Measurements from ENCODE around the gene SCNN1G.

The SCNN1G gene

GRCh38 chr16:23202166-23202565, 19.6 kb downstream of the SCNN1G start:
- no peak for DNase-seq (ENCODE audit: low read depth)

GRCh38 chr16:23206986-23207385, 24.4 kb downstream of the SCNN1G start:
- DNase-seq (ENCODE audit: low read depth) = no peak

- no peak for DNase-seq (ENCODE audit: low read depth)
Observed at GRCh38 chr16:23207485-23207884, 24.9 kb downstream of the SCNN1G start.

DNA sequence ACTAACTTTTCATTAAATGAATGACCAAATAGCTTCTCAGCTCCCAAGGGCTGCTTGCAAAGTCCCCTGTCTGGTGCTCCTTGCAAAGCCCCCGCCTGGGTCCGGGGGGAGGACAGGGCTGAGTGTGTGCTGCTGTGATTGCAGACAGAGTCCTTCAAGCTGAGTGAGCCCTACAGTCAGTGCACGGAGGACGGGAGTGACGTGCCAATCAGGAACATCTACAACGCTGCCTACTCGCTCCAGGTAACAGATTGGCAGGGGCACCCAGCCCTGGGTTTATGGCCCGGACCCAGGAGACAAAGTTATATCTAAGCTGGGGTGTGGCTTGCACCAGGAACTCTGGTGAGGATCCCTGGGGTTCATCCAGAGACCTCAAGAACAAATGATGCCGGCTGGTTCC, 27.1 kb downstream of the SCNN1G start:
- DNase-seq (ENCODE audit: low read depth) = no peak

DNA sequence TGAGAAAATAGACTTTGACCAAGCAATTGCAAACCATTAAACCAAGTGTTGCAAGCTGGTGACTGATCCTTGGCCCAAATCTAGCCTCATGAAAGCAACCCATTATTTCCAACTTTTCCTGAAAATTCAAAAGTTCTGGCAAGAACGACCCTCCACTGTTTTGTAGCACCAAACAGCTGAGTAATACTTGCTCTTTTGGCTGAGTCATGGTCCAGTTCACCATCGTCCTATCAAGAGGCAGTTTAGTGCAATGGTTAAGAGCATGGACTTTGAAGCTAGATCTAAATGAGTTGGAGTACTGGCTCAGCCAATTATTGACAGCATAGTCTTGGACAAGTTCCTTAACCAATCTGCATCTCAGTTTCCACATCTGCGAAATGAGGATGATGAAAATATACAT, 31.3 kb downstream of the SCNN1G start:
- DNase-seq (ENCODE audit: low read depth) = no peak

DNA sequence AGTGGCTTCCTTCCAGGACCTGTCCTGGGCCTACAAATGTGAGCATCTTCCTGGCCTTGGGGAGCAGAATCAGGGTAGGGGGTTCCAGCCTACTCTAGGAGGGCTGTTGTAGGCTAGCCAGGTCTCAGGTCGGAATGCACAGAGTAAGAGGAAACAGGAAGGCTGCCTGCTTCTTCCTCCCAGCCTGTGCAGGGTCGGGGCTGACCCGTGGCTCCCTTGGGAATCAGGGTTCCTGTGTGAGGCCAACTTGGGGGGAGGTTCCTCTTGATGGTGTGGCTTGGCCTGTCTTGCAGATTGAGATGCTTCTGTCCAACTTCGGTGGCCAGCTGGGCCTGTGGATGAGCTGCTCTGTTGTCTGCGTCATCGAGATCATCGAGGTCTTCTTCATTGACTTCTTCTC, 32.3 kb downstream of the SCNN1G start:
- no peak for DNase-seq (ENCODE audit: low read depth)

- DNase-seq (ENCODE audit: low read depth) = no peak
Observed at GRCh38 chr16:23215435-23215834, 32.9 kb downstream of the SCNN1G start.

DNA sequence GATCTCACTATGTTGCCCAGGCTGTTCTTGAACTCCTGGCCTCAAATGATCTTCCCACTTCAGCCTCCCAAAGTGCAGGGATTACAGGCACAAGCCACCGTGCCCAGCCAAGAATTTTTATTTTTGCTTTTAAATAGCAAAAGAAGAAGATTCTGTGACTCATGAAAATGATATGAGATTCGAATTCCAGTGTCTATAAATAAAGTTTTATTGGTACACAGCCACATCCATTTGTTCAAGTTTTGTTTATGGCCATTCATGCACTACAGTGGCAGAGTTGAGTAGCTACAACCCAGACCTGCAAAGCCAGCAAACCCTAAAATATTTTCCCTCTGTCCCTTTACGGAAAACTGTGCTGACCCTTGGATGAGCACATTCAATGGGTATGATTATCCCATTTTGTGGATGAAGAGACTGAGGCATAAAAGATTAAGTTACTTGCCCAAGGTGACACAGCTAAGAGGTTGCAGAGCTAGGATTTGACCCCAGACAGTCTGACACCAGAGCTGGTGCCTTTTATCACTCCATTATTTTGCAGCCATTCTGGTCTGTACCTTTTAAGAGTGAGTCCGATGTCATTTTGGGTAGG, 34.2 kb downstream of the SCNN1G start:
- no peak for DNase-seq (ENCODE audit: low read depth)

DNA sequence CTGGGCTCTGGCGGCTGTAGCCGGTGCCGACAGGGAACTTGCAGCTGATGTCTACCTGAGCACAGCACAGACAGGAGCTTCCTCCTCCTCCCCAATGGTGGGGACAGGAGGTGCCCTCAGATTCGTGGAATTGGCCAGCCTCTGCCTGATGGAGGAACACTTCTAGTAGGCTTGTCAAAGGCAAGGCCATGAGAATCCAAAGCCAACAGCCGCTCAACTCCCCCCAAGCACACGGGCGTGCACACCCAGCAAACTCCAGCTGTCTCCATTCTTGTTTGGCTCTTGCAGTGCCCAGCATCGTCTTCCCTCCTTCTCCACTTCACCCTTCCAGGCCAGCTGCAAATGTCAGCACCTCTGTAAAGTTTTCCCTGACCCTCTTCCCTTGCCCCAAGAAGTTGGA, 35.1 kb downstream of the SCNN1G start:
- no peak for DNase-seq (ENCODE audit: low read depth)

DNA sequence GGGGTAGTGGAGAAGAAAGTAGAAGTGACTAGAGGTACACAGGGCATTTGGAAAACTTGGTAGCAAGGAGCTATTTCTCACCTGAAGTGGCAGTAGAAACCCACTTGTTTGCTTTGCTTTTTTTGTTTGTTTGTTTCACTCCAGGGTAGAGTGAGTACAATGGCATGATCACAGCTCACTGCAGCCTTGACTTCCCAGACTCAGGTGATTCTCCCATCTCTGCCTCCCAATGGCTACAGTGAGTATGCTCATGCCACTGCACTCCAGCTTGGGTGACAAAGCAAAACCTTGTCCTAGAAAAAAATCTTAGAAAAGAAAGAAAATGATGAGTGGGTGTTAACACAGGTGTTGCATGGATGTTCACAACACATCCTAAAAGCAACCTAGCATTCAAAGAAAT, 40.4 kb downstream of the SCNN1G start:
- DNase-seq (ENCODE audit: low read depth) = no peak

- DNase-seq (ENCODE audit: low read depth) = no peak
Observed at GRCh38 chr16:23223368-23223767, 40.8 kb downstream of the SCNN1G start.

DNA sequence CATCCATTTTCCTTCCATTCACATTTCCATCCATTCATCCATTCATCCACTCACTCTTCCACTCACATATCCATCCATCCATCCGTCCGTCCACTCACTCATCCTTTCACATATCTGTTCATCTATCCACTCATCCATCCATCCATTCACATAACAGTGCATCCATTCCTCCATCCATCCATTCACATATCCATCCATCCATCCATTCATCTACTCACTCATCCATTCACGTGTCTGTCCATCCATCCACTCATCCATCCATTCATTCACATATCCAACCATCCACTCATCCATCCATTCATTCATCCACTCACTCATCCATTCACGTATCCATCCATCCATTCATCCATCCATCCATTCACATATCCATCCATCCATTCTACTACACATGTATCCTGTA, 42.6 kb downstream of the SCNN1G start:
- no peak for DNase-seq (ENCODE audit: low read depth)

GRCh38 chr16:23225634-23226033, 43.1 kb downstream of the SCNN1G start:
- no peak for DNase-seq (ENCODE audit: low read depth)

DNA sequence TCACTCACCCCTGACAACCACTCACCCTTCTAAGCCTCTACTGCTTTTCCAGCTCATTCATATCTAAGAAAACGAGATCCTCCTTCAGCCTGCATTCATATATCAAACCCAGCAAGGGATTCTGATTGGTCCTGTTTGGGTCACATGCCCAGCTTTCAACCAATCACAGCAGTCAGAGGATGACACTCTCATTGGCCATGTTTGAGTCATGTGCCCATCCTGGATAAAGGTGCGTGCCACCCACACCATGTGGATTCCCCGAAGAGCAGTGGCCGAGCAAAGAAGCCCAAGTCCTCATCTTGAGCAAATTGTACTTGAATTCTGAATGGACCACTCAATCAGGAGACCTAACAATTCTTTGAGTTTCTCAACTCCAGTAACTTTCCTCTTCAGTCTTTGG, 45.0 kb downstream of the SCNN1G start:
- no peak for DNase-seq (ENCODE audit: low read depth)

- no peak for DNase-seq (ENCODE audit: low read depth)
Observed at GRCh38 chr16:23229714-23230113, 47.2 kb downstream of the SCNN1G start.

- DNase-seq (ENCODE audit: low read depth) = no peak
Observed at GRCh38 chr16:23232806-23233205, 50.3 kb downstream of the SCNN1G start.

DNA sequence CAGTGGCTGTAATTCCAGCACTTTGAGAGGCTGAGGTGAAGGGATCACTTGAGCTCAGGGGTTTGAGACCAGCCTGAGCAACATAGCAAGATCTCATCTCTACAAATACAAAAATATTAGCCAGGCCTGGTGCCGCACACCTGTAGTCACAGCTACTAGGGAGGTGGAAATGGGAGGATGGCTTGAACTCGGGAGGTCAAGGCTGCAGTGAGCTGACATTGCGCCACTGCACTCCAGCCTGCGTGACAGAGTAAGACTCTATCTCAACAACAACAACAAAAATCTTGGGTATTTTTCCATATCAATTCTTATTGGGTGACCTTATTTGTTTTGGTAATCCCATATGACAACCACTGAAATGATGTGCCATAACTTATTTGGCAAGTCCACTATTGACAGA, 52.6 kb downstream of the SCNN1G start:
- DNase-seq (ENCODE audit: low read depth) = no peak

GRCh38 chr16:23236983-23237382, 54.4 kb downstream of the SCNN1G start:
- no peak for DNase-seq (ENCODE audit: low read depth)

- DNase-seq (ENCODE audit: low read depth) = no peak
Observed at GRCh38 chr16:23240994-23241393, 58.4 kb downstream of the SCNN1G start.

GRCh38 chr16:23244122-23244521, 61.6 kb downstream of the SCNN1G start:
- DNase-seq (ENCODE audit: low read depth) = no peak

DNA sequence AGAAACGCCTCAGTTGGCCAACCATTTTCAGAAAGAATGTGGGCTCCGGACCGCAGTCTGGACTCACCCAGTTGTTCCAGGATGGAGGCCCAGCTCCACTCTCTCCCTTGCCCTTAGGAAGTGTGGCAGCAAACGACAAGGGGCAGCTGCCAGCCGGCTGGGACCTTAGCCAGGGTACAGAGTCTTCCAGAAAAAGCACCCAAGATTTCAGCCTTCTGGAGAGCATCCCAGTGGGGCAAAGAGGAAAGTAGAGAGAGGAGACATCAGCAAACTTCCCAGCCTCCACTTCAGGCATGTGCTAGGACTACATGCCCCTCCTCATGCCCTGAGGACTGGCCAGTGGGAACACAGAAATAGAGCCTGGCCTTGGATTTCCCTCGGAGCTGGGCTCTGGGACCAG, 62.7 kb downstream of the SCNN1G start:
- no peak for DNase-seq (ENCODE audit: low read depth)

GRCh38 chr16:23248261-23249194, 66.0 kb downstream of the SCNN1G start:
- no peak for DNase-seq (ENCODE audit: low read depth)

- no peak for DNase-seq (ENCODE audit: low read depth)
Observed at GRCh38 chr16:23249830-23250229, 67.3 kb downstream of the SCNN1G start.

DNA sequence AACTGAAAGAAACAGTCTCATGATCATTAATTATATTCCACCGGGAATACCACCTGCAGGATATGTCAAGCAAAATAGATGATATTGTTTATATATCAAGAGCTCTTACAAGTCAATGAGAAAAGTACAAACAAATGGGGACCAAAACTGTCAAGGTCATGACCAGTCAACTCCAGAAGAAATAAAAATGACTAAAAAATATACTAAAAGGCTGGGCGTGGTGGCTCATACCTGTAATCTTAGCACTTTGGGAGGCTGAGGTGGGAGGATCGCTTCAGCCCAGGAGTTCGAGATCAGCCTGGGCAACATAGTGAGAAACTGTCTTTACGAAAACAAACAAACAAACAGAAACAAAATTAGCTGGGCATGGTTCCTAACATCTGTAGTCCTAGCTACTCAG, 69.8 kb downstream of the SCNN1G start:
- no peak for DNase-seq (ENCODE audit: low read depth)
